WTC11 (cell line): ENCODE data around the gene OSBPL10.

Experiments used
- NR1H2 ChIP-seq: sonication (generic); formaldehyde crosslinking; IDR thresholded peaks from 2 replicates; pipeline ENCODE4 v1.9.0; 2021; ENCODE audit warnings: mild to moderate bottlenecking, moderate library complexity, missing genetic modification reagents
- SP1 ChIP-seq: sonication (generic); formaldehyde crosslinking; conservative IDR thresholded peaks from 2 replicates; pipeline ENCODE4 v1.8.1; 2022; ENCODE audit warnings: missing genetic modification reagents
- TF ChIP-seq, protein P1 (sequence below): fragments of 200-600 bp; IDR thresholded peaks from 2 replicates; pipeline ENCODE4 v1.8.0; 2022; ENCODE audit warnings: antibody characterized with exemption
- TF ChIP-seq, protein P2 (sequence below): sonication (generic); formaldehyde crosslinking; IDR thresholded peaks from 2 replicates; pipeline ENCODE4 v1.8.0; 2023; ENCODE audit warnings: missing genetic modification reagents

DNA sequence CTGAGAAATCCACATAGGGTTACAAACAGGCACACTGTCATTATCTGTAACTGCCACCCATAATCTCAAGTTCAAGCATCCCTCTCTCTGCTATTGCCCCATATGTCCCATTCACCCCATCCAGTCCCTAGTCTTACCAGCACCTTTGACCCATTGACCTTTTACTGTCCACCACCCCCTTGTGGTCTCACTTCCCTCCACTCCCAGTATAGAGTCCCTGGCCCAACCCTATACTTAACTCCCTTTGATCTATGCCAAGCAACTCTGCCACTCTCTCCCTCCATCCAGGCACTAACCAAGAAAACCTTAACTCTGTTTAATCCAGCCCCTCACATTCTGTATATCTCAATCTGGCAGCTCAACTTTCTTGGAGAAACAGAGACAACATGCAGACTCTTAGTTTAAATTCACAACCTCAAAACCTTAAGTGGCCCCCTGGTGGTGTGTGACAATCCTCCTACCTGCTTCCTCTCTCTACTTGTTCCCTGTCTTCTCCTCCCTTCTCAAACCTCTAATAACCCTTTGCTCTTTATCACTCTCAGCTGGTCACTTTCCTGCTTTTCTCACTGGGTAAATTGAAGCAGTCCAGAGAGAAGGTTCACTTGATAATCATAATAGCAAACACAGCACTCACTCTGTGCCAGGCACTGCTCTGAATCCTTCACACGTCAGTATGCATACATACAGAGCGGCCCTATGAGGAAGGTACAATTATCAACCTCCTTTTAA is 285.6 kb downstream of the OSBPL10 start:
- TF ChIP-seq, protein P1, sequence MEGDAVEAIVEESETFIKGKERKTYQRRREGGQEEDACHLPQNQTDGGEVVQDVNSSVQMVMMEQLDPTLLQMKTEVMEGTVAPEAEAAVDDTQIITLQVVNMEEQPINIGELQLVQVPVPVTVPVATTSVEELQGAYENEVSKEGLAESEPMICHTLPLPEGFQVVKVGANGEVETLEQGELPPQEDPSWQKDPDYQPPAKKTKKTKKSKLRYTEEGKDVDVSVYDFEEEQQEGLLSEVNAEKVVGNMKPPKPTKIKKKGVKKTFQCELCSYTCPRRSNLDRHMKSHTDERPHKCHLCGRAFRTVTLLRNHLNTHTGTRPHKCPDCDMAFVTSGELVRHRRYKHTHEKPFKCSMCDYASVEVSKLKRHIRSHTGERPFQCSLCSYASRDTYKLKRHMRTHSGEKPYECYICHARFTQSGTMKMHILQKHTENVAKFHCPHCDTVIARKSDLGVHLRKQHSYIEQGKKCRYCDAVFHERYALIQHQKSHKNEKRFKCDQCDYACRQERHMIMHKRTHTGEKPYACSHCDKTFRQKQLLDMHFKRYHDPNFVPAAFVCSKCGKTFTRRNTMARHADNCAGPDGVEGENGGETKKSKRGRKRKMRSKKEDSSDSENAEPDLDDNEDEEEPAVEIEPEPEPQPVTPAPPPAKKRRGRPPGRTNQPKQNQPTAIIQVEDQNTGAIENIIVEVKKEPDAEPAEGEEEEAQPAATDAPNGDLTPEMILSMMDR: peak; percentile 43; the same call in 1 of the 2 replicates
- no peak for TF ChIP-seq SP1 (CRISPR knock-in tag)
- TF ChIP-seq NR1H2 (CRISPR knock-in tag): no peak
- TF ChIP-seq, protein P2, sequence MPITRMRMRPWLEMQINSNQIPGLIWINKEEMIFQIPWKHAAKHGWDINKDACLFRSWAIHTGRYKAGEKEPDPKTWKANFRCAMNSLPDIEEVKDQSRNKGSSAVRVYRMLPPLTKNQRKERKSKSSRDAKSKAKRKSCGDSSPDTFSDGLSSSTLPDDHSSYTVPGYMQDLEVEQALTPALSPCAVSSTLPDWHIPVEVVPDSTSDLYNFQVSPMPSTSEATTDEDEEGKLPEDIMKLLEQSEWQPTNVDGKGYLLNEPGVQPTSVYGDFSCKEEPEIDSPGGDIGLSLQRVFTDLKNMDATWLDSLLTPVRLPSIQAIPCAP (CRISPR knock-in tag): no peak
